Nucleus accumbens (tissue), 56 donors: ENCODE results near the gene MYO6.
A peak's percentile ranks its signal among the peaks of the same experiment; 100 is the strongest.
"Not testable (repeated sequence)": the region's sequence is repeated elsewhere in the genome, so short reads cannot be mapped to it uniquely, and the experiment has no call there.

ENCODE experiments used
- DNase-seq, 56 donors: peaks; one replicate each; lab custom pipeline; 2025; lab: John Stamatoyannopoulos, UW

The MYO6 gene

GRCh38 chr6:75748743-75749538 is at the start of gene MYO6:
Gene MYO6 (plus strand): TSS chr6:75749239. CDS start chr6:75817548, 68,309 bp downstream.
- peak in 55 of 56 donors; percentile 17 to 85 (median 71) for DNase-seq

GRCh38 chr6:75708334-75708733 is 40.7 kb upstream of the MYO6 start:
- not testable (repeated sequence) for DNase-seq

- DNase-seq = no peak
These were observed 37.9 kb upstream of the MYO6 start for GRCh38 chr6:75711173-75711572.

DNA sequence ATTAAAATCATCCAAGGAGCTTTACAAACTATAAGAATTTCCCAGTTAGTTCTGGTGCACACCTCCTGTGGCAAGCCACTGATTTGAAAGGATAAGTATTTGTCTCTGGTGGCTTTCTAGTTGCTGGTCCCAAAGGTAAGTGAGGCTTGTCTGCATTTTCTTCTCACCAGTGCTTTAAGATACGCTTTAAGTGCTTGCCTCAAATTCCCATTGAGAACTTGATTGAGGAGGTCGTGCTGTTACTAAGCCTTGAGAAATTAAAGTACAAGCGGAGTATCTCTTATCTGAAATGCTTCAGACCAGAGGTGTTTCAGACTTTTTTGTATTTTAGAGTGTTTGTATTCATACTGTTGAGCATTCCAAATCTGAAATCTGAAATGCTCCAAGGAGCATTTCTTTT is 29.9 kb upstream of the MYO6 start:
- DNase-seq = no peak

GRCh38 chr6:75723382-75723781 is 25.7 kb upstream of the MYO6 start:
- DNase-seq = no peak

DNA sequence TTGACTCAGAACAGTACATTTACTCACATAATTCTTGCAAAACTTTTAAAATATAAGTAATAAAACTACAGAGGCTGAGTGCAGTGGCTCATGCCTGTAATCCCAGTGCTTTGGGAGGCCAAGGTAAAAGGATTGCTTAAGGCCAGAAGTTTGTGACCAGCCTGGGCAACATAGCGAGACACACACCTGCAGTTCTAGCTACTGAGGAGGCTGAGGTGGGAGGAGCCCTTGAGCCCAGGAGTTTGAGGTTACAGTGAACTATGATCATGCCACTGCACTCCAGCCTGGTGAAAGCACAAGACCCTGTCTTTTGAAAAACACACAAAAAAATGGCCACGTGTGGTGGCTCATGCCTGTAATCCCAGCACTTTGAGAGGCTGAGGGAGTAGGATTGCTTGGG is 21.8 kb upstream of the MYO6 start:
- no peak for DNase-seq

DNA sequence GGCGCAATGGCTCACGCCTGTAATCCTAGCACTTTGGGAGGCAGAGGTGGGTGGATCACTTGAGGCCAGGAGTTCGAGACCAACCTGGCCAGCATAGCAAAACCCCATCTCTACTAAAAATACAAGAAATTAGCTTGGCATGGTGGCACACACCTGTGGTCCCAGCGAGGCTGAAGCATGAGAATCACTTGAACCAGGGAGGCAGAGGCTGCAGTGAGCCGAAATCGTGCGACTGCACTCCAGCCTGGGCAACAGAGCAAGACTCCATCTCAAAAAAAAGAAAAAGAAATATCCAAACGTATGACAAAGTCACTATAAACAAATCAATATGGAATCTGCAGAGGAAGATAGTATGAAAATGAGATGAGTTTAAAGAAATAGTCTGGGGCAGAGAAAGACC is 18.0 kb upstream of the MYO6 start:
- DNase-seq = not testable (repeated sequence)

GRCh38 chr6:75735491-75736186 is 13.4 kb upstream of the MYO6 start:
- no peak for DNase-seq

DNA sequence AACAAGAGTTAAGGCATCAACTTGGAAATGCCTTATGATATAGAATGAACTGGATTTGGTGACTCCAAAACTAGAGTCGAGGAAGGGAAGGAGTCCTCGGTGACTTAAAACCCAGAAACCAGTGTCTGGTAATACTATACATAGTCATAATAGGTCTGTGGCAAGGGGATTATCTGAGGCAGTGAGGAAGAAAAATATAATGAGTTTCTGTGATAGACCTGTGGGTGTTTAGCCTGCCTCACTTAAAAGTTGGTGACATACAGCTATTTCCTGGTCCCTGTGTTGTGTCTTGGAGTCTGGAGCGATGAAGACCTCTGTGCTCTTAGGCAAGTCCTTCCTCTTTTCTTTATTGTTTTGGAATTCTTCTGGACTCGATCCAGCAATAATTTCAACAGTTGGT is 5.1 kb upstream of the MYO6 start:
- DNase-seq = no peak

DNA sequence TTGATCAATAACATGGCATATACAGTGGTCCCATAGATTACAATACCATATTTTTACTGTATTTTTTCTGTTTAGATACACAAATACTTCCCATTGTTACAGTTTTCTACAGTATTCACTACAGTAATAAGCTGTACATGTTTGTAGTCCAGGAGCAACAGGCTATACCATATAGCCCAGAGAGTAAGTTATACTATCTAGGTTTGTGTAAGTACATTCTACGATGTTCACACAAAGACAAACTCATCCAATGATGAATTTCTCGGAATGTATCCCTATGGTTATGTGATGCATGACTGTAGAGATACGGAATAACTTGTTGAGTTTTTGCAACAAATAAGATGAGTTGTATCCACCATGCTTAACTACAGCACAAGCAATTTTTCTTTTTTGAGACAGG is 3.6 kb upstream of the MYO6 start:
- no peak for DNase-seq

- DNase-seq = no peak
These were observed 2.8 kb upstream of the MYO6 start for GRCh38 chr6:75746221-75746620.

- DNase-seq = no peak
These were observed 1.7 kb upstream of the MYO6 start for GRCh38 chr6:75747152-75747992.

- peak in 1 of 56 donors; percentile 63 for DNase-seq
These were observed 866 bp upstream of the MYO6 start for GRCh38 chr6:75748003-75748742.

DNA sequence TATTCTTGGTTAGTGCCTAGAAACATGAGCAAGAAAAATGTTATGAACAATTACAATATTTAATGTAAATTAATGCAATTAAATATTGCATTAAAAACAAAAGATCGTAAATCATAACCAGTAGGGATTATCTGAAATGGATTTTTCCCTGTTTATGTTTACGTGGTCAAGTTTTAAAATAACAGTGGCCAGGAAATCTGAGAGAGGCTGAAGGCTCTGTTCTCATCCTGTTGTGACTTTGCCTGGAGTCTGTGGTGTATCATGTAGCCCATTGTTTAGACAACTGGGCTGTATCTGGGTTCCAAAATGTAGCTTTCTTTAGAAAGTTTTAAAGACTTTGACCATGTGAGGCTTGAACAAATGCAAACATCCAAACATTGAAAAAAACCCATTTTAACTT is 2.4 kb downstream of the MYO6 start:
- DNase-seq = no peak

DNA sequence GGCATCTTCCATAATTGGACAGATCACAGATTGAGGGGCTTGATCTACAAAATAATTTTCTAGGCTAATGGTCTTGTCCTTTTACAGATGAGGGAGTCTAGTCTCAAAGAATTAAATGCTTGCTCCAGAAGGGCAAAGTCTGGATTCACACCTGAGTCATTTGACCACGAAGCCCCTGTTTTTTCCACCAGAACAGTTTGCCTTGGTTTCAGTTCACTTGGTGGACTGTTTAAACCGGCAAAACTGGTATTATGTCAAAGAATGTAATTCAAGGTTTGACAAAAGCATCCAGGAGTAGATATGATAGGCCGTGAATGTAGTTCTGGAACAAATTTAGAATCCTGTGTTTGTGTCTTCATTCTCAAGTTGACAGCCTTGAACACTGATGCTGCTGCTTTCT is 3.3 kb downstream of the MYO6 start:
- DNase-seq = no peak

DNA sequence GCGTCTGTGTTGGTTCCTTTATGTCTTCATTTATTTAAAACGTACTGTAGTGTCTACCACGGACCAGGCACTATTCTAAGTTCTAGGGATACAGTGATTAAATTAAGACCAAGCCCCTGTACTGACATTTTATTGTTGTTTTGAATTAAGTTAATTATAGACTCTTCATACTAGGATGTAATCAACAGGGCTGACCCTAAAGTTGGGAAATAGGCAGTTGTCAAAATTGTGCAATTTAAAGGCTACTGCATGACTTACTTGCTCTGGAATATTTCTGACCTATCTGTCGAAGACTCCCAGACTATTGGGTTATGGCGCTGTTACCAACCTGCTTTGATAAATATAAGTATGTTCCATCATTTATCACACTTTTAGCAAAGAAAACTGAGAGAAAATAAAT is 6.7 kb downstream of the MYO6 start:
- DNase-seq = no peak

DNA sequence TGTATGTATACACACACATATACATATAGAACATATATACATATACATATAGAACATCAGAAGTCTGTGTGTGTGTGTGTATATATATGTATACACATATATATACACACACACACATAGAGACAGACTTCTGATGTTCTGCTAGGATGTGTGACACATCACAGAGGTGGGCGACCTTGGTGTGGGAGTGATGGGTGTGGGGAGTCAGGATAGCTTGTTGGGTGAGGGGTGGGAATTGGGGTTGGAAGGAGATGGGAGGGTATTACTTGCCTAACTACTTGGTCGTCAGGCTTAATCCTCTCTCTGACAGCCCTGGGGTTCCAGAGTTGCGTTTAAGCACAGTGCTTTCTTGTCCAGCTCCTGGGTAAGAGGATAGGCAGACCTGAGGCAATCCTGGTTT is 8.3 kb downstream of the MYO6 start:
- no peak for DNase-seq

DNA sequence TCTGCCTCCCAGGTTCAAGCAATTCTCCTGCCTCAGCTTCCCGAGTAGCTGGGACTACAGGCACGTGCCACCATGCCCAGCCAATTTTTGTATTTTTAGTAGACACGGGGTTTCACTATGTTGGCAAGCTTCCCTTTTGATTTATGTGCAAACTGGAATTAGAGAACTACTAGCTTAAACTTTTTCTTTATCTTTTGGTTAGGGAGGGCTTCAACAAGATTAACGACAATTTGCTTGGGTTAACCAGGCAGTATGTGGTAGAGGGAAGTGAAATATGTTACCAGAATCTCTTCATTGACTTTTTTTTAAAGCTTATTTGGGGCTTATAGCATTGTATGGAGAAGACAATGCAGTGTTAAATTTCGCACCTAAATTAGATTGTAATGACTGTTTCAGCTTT is 9.0 kb downstream of the MYO6 start:
- no peak for DNase-seq

DNA sequence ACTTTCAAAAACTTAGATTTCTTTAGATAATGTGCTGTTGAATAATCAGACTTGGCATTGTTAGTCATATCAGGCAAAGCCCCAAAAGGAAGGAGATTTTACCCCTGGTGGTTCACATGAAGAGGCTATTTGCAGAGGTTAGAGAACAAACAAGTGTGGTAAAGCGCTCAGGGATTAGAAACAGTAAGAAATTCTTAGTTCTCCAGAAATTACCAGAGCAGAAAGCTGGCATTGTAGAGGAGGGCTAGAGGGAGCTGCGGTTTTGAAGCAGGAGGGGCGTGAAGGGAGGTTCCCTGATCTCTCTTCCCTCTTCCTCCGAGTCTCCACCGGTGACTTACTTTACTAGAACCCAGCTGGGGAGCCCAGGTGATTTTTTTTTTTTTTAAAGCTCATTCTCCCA is 10.2 kb downstream of the MYO6 start:
- no peak for DNase-seq

DNA sequence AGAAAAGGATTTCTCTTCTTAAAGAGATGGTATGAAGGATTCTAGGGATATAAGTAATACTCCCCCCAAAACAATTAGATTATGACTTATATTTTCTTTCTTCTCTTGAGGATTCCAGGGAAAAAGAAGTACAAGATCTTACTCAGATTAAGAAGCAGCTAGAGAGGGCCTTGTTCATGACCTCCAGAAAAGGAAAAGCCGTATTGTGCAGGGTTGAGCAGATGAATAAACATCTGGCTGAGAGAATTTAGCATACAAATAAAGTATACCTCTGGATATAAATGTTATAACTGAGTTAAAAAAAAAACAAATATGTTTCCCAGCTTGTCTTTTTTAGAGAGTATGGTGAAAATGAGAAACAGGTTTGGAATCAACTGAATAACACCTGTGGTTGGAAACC is 11.3 kb downstream of the MYO6 start:
- no peak for DNase-seq

GRCh38 chr6:75761489-75761888 is 12.4 kb downstream of the MYO6 start:
- no peak for DNase-seq
